Prostate gland (tissue), 2 donors: ENCODE data around the gene DPYD. TPM values are rescaled to one million over a fixed set of nuclear protein-coding genes. Genes with fewer than 3 reads are reported as not detected.

Experiments
- DNase-seq: peaks from one replicate; pipeline ENCODE4 v3.0.0-alpha.2; 2019; ENCODE audit warnings: low spot score
- H3K27ac ChIP-seq, 2 donors: fragments of 200-600 bp; sonication (generic); 2 replicates each; pipeline ENCODE4 v1.5.1; 2017 to 2019
- H3K27me3 ChIP-seq: fragments of 200-600 bp; sonication (generic); replicated peaks from 2 replicates; pipeline ENCODE4 v1.5.1; 2019; ENCODE audit not compliant: insufficient read depth
- H3K36me3 ChIP-seq, 2 donors: fragments of 200-600 bp; sonication (generic); 1 replicate in 1 of 2; 2 replicates in 1 of 2; pipeline versions ENCODE4 v1.5.1 to v1.8.1; 2017 to 2019
- H3K4me1 ChIP-seq: fragments of 200-600 bp; sonication (generic); replicated peaks from 2 replicates; pipeline ENCODE4 v1.5.1; 2019
- H3K4me3 ChIP-seq, 2 donors: fragments of 200-600 bp; sonication (generic); 2 replicates each; pipeline ENCODE4 v1.5.1; 2017 to 2019
- H3K9me3 ChIP-seq: fragments of 200-600 bp; sonication (generic); 2 replicates; pipeline ENCODE4 v1.5.1; 2017
- CTCF ChIP-seq, 4 experiments: fragments of 200-600 bp in 2 of 4; fragments of 450-650 bp in 2 of 4; sonication (generic) in 2 of 4; IDR thresholded peaks; 1 replicate in 3 of 4; 2 replicates in 1 of 4; pipeline ENCODE4 v1.5.1; 2016 to 2019; ENCODE audit warnings: antibody characterized with exemption in 4 of 4, mild to moderate bottlenecking in 2 of 4, moderate library complexity in 2 of 4
- POLR2A ChIP-seq: fragments of 450-650 bp; IDR thresholded peaks from one replicate; pipeline ENCODE4 v1.6.1; 2016; ENCODE audit warnings: antibody characterized with exemption, mild to moderate bottlenecking
- POLR2AphosphoS5 ChIP-seq: sonication (generic); formaldehyde crosslinking; IDR thresholded peaks from one replicate; pipeline ENCODE4 v1.6.1; 2017; ENCODE audit warnings: antibody characterized with exemption
- WGBS: methylation state at CpG from one replicate; pipeline ENCODE4 v1.1.5; 2018; 5-methylcytosine and 5-hydroxymethylcytosine counted together
- intact Hi-C: fragments of 100-400 bp; cut with DNase I; formaldehyde crosslinking; loops from one replicate; pipeline ENCODE4 v1.14.2; 2022
- total RNA-seq, 2 donors: library from RNA; depleted of rRNA; stranded (reverse); fragments of >200 nt; gene quantifications; one replicate each; pipeline ENCODE4 v1.1.0, GENCODE V29; 2016

DPYD gene
- total RNA-seq, 2 donors from 2014 or later, result 18.2 to 19.7 TPM

- 83% methylated on average over 2 of the region's 2 CpGs for WGBS
- no peak for DNase-seq
- intact Hi-C loops, result no loop called here
- Histone ChIP-seq H3K27me3 (no peaks in the 10 kb centered on the region), H3K9me3 (no peaks in the 10 kb centered on the region), H3K36me3 (no peaks in the 10 kb centered on the region), H3K4me1 (no peaks in the 10 kb centered on the region), H3K27ac (no peak overlapping the region), H3K4me3 (no peak overlapping the region)
- TF ChIP-seq POLR2A (no peak), POLR2AphosphoS5 (no peak), CTCF (IDR thresholded peaks at IDR 0.05) (no peak)
Measured at GRCh38 chr1:97034651-97035050, 886.2 kb downstream of the DPYD start.

- H3K27me3 ChIP-seq, result no peaks in the 10 kb centered on the region
- no peak for DNase-seq
- no peaks in the 10 kb centered on the region for H3K9me3 ChIP-seq
- no peak overlapping the region for H3K4me3 ChIP-seq
- H3K36me3 ChIP-seq, result no peaks in the 10 kb centered on the region
- H3K27ac ChIP-seq, result no peak overlapping the region
- intact Hi-C loops, result no loop called here
- no peak for TF ChIP-seq POLR2AphosphoS5
- no peak for TF ChIP-seq POLR2A
- TF ChIP-seq CTCF (IDR thresholded peaks at IDR 0.05), result no peak
- no peaks in the 10 kb centered on the region for H3K4me1 ChIP-seq
- WGBS, result 84% methylated on average over 2 of the region's 2 CpGs
Measured at GRCh38 chr1:97033949-97034348, 886.9 kb downstream of the DPYD start.
